Raji (cell line): Measurements from ENCODE around the gene HSD11B2.

Experiments
- POLR2A ChIP-seq: IDR thresholded peaks from 2 replicates; pipeline ENCODE4 v1.6.1; 2011; ENCODE audit warnings: low read depth, low read length, control low read depth; ENCODE audit not compliant: insufficient read depth

HSD11B2 gene

GRCh38 chr16:67483731-67484525, 53.0 kb downstream of the HSD11B2 start:
- no peak for TF ChIP-seq POLR2A

DNA sequence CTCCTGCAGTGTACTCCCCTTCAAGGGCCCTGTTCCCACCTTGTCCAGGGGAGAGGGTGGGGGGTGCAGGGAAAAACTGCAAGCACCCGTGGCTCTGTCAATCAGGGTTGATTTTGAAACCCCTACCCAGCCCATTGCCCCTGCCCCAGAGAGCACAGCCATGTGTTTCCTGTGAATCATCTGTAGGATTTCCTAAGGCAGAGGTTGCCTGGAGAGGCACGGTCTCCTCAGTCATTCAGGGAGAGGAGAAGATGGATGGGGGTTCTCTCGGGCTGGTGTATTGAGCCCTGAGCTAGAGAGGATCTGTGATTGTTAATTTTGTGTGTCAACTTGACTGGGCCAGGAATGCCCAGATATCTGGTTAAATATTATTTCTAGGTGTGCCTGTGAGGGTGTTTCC, 55.9 kb downstream of the HSD11B2 start:
- TF ChIP-seq POLR2A, result no peak
